ENCODE measurements around the gene DCAKD.

The DCAKD gene

DNA sequence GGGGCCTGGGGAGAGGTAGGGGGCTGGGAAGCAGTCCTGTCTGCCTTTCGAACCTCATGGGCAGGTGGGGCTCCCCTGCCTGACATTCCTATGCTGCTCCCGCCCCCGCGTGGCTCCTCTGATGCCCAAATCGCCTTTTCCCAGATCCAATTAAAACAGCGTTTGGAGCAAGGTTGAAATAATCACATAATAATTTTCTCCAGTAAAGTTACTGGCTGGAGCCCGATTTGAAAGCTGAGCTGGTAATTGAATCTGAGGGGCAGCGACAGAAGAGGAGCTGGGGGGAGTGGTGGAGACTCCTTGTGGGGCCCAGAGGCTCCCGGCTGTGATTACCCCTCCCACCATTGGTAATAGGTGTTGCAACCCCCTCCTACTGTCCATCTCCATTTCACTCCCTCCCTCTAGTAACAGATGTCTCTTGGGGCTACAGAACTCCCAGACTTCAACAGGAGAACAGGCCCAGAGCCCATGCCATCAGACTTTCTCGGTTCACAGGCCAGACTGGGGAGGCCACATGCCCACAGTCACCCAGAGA, 44.4 kb downstream of the DCAKD start:
- Mint-ChIP-seq H3K4me3 (no peak overlapping the region), H3K27me3 (peaks cover 67% of the 10 kb centered on the region), H3K36me3 (no peaks in the 10 kb centered on the region), H3K4me1 (no peaks in the 10 kb centered on the region), H3K9me3 (no peaks in the 10 kb centered on the region), H3K27ac (no peak overlapping the region)
- no peak for ATAC-seq

DNA sequence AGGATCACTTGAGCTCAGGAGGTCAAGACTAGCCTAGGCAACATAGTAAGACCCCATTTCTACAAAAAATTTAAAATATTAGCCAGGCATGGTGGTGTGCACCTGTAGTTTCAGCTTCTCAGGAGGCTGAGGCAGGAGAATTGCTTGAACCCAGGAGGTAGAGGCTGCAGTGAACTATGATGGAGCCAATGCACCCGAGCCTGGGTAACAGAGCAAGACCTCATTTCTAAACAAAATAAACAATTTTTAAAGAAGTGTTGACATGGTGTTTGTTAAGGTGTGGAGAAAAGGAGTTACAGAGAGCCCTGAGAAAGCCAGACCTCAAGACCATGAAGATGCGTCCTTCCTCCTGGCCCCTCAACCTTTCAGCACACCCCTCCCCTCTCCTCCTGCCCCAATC, 45.7 kb downstream of the DCAKD start:
- H3K4me3 Mint-ChIP-seq: no peak overlapping the region
- no peaks in the 10 kb centered on the region for H3K36me3 Mint-ChIP-seq
- no peaks in the 10 kb centered on the region for H3K9me3 Mint-ChIP-seq
- H3K27ac Mint-ChIP-seq: no peak overlapping the region
- ATAC-seq: no peak
- H3K4me1 Mint-ChIP-seq: no peaks in the 10 kb centered on the region
- peaks cover 78% of the 10 kb centered on the region for H3K27me3 Mint-ChIP-seq

DNA sequence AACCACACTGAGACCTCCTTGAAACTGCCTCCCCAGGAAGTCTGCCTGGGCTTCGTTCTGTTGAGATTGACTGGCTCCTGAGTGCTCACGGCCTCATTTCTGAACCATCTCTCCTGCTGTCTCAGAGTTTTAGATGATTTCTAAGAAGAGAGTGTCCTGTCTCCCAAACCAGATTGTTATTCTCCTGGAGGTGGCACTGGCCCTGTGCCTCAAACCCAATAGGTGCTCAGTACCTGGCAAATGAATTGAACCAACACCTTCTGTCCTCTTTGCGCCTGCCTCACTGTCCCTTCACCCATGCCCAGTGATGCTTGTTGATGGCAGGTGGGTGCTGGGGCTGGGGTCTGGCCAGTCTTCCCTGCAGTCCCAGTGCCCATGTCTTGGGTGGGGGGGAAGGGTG, 47.0 kb downstream of the DCAKD start:
- no peaks in the 10 kb centered on the region for H3K4me1 Mint-ChIP-seq
- no peak overlapping the region for H3K27ac Mint-ChIP-seq
- H3K4me3 Mint-ChIP-seq: no peak overlapping the region
- H3K9me3 Mint-ChIP-seq: peaks cover 3% of the 10 kb centered on the region
- peaks cover 70% of the 10 kb centered on the region for H3K27me3 Mint-ChIP-seq
- no peak for ATAC-seq
- no peaks in the 10 kb centered on the region for H3K36me3 Mint-ChIP-seq

DNA sequence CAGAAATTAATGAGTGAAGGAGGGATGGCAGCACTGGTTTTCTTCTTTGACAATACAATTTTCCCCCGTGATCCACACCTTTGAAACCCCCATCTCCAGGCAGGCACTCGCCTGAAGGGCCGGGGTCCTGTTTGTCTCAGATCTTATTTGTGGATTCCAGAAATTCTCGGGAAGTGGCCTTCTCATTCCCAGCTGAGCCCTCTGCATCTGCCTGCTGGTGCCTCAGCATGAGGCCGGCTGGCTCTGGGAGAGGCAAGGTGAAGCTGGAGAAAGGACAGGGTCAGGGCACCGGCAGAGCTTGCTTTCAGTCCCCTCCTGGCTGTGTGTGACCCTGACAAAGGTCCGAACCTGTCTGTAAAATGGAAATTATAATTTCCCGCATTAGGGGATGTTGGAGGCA, 47.6 kb downstream of the DCAKD start:
- Mint-ChIP-seq H3K27ac (no peak overlapping the region), H3K36me3 (no peaks in the 10 kb centered on the region), H3K9me3 (peaks cover 3% of the 10 kb centered on the region), H3K27me3 (peaks cover 65% of the 10 kb centered on the region), H3K4me3 (no peak overlapping the region), H3K4me1 (no peaks in the 10 kb centered on the region)
- ATAC-seq: no peak

DNA sequence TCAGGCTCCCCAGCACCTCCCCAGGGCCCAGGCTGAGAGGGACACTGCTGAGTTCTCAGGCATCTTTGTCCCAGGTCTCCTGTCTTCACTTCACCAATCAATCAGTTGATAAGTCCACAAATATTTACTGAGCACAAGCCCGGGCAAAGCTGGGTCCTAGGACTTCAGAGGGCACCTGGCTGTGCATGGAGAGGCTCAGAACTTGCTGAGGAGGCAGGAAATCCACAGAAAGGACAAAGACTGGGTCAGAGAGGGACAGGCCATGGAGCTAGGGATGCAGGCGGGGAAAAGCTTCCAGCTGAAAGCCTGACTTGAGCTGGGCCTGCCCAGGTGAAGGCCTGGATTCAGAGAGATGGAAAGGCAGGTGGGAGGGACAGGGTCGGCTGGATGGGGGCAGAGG, 50.1 kb downstream of the DCAKD start:
- Mint-ChIP-seq H3K36me3 (no peaks in the 10 kb centered on the region), H3K27me3 (peaks cover 71% of the 10 kb centered on the region), H3K27ac (no peak overlapping the region), H3K9me3 (peaks cover 3% of the 10 kb centered on the region), H3K4me1 (no peaks in the 10 kb centered on the region), H3K4me3 (no peak overlapping the region)
- no peak for ATAC-seq

DNA sequence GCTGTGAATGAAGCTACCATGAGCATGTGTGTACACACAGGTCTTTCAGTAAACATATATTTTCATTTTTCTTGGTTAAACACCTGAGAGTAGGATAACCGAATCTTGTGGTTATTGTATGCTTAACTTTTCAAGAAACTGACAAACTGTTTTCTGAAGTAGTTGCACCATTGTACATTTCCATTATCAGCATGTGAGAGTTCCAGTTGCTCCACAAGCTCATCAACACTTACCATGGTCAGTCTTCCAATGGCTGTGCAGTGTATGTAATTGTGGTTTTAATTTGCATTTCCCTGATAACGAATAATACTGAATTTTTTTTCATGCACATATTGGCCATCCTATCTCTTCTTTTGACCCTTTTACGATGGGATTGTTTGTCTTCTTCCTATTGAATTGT, 52.0 kb downstream of the DCAKD start:
- no peak for ATAC-seq
- H3K4me1 Mint-ChIP-seq: no peaks in the 10 kb centered on the region
- peaks cover 85% of the 10 kb centered on the region for H3K27me3 Mint-ChIP-seq
- H3K4me3 Mint-ChIP-seq: no peak overlapping the region
- peaks cover 3% of the 10 kb centered on the region for H3K9me3 Mint-ChIP-seq
- no peak overlapping the region for H3K27ac Mint-ChIP-seq
- H3K36me3 Mint-ChIP-seq: no peaks in the 10 kb centered on the region

DNA sequence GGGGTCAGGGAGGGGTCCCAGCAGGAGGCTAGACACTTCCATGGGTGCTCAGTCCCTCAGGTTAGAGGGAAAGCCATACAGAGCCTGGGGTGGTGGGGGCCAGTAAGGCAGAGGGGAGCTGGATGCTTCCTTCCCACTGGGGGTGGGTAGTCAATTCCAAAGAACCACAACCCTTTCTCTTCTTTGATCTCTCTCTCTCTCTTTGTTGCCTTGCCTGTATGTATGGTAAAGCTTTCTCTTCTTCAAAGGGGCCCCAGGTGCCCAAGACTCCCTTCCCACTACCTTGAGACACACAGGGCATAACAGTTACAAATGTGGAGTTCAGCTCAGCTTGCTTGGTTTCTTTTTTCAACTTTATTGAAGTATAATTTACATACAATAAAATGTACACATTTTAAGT, 52.8 kb downstream of the DCAKD start:
- H3K27me3 Mint-ChIP-seq: peaks cover 85% of the 10 kb centered on the region
- no peak for ATAC-seq
- H3K36me3 Mint-ChIP-seq: no peaks in the 10 kb centered on the region
- H3K4me1 Mint-ChIP-seq: no peaks in the 10 kb centered on the region
- H3K9me3 Mint-ChIP-seq: peaks cover 3% of the 10 kb centered on the region
- no peak overlapping the region for H3K4me3 Mint-ChIP-seq
- no peak overlapping the region for H3K27ac Mint-ChIP-seq

DNA sequence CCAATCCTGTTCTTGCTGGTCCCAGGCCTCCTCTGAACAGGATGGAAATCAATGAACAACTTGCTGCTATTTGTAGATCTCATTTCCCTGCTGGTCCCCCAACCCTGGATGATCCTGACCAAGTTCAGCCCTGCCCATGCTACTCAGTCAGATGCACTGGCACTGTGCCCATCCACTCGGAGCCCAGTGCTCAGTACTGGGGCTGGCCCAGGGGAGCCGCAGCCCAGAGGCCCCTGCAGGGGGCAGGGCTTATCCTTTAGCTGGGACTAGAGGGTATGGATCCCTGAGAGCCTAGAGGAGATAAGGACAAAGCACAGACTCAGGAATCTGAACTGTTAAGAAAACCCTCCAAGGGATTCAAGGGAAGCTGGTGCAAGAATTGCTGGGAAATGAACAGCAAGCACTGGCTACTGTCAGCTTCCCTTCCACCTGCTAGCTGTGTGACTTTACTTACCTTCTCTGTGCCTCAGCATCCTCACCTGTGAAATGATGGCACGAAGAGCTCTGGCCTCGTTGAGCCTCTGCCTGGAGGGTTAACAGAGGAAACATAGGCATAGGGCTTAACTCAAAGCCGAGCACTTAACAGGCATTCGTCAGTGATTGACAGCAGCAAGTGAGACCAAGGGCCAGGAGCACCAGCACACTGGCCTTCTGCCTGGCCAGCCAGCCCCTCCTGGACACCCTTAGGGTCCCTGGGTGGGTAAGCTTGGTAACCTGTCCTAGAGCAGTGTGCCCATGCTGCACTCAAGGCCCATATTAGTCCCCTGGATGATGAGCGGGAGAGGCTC, 53.5 kb downstream of the DCAKD start:
- Mint-ChIP-seq H3K27ac (no peak overlapping the region), H3K9me3 (peaks cover 3% of the 10 kb centered on the region), H3K4me3 (no peak overlapping the region), H3K36me3 (no peaks in the 10 kb centered on the region), H3K4me1 (no peaks in the 10 kb centered on the region), H3K27me3 (peaks cover 85% of the 10 kb centered on the region)
- no peak for ATAC-seq

DNA sequence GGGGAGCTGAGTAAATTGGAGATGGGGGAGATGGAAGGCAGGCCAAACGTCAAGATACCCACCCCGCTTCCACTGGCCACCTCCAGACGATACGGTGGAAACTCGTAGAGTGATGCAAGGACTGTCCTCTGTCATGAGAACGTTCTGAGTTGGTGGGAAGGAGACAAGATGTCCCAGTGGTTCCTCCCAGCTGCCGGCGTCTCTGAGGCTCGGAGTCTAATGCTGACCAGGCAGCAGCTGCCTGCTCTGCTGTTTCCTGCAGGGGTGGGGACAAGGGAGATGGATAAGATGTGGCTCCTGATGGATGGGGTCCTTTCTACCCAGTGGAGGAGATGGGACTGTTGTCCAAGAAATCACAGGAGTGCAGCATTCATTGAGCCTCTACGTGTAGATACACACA, 55.1 kb downstream of the DCAKD start:
- no peak overlapping the region for H3K4me3 Mint-ChIP-seq
- H3K4me1 Mint-ChIP-seq: no peaks in the 10 kb centered on the region
- H3K27me3 Mint-ChIP-seq: peaks cover 87% of the 10 kb centered on the region
- H3K36me3 Mint-ChIP-seq: no peaks in the 10 kb centered on the region
- H3K27ac Mint-ChIP-seq: no peak overlapping the region
- peaks cover 3% of the 10 kb centered on the region for H3K9me3 Mint-ChIP-seq
- no peak for ATAC-seq

DNA sequence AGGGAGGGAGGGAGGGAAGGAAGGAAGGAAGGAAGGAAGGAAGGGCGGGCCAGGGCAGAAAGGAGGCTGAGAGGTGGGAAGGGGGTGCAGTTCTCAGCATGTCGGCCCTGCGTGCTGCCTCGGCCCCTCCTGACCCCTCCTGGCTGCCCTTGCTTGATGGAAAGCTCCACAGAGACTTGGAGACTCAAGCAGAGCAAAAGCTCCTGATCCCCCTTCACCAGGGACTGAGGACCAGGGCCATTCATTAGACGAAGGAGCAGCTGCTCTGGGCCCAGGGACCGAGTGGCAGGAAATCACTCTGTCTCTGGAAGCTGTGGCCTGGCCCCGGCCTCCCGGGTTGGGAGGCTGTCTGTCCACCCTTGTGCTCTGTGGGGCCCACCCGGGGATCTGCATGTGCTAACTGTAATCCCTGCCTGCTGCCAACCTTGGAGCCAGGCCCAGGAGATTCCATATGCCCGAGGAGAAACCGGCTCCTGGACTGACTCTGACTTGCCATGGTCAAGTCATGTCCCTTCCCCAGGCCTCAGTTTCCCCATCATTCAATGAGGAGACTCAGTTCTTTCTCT, 55.9 kb downstream of the DCAKD start:
- Mint-ChIP-seq H3K4me1 (peaks cover 1% of the 10 kb centered on the region), H3K36me3 (no peaks in the 10 kb centered on the region), H3K9me3 (peaks cover 3% of the 10 kb centered on the region), H3K27me3 (peaks cover 87% of the 10 kb centered on the region), H3K4me3 (no peak overlapping the region), H3K27ac (no peak overlapping the region)
- no peak for ATAC-seq

DNA sequence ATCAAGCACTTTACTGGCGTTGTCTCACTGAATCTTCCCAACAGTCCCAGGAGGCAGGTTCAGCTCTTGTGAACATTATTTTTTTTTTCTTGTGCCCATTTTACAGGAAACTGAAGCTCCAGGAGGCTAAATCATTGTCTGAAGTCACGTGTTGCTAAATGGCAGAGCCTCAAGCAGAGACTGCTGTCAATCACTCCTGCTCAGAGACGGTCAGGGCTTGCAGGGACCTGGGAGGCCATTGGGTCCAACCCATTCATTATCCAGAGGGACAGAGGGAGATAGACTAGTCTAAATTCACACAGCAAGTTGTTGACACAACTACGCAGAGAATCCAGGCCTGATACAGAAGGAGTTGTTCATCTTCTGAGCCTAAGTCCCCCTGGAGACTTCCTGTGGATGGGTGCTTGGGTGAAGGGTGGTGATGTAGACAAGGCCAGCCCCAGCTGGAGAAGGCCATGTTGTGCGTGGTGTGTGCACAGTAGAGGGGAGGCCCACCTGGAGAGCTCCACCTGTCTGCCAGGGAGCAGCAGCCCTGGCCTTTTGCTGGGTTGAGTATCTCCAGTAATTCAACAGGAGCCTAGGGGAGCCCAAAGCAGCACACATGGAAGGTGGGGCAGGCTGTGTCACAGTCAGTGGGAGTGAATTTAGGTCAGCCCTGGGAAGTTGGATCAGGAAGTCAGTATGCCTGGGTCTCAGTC, 59.0 kb downstream of the DCAKD start:
- peaks cover 29% of the 10 kb centered on the region for H3K4me1 Mint-ChIP-seq
- no peak overlapping the region for H3K27ac Mint-ChIP-seq
- H3K27me3 Mint-ChIP-seq: peaks cover 100% of the 10 kb centered on the region
- no peaks in the 10 kb centered on the region for H3K36me3 Mint-ChIP-seq
- no peak overlapping the region for H3K4me3 Mint-ChIP-seq
- no peaks in the 10 kb centered on the region for H3K9me3 Mint-ChIP-seq
- ATAC-seq: no peak

DNA sequence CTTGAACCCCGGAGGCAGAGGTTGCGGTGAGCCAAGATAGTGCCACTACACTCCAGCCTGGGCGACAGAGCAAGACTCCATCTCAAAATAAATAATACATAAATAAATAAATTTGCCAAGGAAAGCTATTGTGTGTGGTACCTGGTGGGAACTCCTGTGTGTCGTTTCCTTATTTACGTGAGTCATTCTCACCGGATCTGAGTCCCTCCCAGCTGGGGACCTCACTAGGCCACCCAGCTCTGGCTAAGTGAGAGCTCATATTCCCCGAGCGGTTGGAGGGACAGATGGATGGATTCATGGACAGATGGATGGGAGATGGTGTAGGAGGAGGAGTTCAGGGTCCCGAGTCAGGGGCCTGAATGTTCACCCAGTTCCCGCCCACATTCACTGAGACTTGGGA, 60.4 kb downstream of the DCAKD start:
- Mint-ChIP-seq H3K36me3 (no peaks in the 10 kb centered on the region), H3K4me3 (no peak overlapping the region), H3K27ac (no peak overlapping the region), H3K4me1 (peaks cover 34% of the 10 kb centered on the region), H3K27me3 (peaks cover 93% of the 10 kb centered on the region), H3K9me3 (no peaks in the 10 kb centered on the region)
- no peak for ATAC-seq

DNA sequence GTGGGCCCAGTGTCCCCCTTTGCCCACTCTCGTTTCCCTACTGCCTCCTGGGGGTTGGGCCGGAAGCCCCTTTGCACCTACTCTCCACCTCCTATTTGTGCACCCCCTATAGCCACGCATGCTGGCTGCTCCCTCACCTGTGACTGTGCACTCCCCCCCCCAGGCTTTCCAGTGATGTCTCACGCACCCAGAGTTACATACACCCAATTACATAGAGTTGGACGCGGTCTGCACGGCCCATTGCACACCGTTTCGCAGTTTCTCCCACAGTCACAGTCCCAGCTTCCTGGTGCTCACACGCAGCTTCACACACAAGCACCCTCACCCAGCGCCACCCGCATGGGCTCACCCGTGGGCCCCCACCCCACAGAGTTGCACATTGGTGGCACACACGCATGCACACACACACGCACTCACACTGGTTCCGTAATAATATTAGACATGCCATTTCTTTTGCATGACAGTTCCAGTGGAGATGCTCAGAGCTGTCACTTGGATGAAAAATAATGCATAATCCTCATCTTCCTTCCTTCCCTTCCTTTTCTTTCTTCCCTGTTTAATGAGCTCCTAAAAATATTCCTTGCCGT, 61.8 kb downstream of the DCAKD start:
- Mint-ChIP-seq H3K27ac (no peak overlapping the region), H3K9me3 (peaks cover 3% of the 10 kb centered on the region), H3K36me3 (no peaks in the 10 kb centered on the region), H3K4me3 (no peak overlapping the region), H3K27me3 (peaks cover 79% of the 10 kb centered on the region), H3K4me1 (peaks cover 34% of the 10 kb centered on the region)
- ATAC-seq: peak; percentile 52

DNA sequence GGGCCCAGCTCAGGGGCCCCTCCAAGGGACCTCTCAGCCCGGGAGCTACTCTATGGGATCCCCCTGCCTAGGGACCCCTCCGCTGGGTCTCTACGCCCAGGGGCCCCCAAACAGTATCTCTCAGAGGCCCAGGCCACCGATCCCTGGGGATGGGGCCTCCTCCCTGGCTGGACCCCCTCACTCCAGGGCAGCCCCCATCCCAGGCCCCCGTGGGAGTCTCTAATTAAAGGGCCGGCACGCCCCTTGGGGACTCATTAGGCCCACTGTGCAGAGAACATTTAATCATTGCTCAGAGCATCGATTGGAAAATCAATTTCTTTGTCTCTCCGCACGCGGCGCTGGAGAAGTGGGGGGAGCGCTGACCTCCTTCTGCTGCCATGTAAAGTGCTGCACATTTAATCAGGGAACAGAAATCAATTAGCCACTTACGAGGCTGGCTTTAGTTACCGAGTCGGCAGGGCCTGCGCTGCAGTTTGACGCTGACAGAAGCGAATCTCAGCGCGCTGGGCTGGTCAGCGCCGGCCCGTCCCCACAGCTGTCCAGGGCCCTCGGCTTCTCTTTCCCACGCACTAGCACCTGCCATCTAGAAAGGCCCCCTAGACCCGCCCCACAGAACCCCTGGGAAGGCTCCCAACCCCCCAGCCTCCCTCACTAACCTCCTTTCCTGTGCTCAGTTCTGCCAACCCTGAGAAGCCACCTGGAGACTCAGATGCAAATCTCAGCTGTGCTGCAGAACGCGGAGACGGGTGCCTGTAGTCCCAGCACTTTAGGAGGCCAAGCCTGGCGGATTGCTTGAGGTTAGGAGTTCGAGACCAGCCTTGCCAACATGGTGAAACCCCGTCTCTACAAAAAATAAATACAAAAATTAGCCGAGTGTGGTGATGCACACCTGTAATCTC, 63.1 kb downstream of the DCAKD start:
- peaks cover 3% of the 10 kb centered on the region for H3K9me3 Mint-ChIP-seq
- no peak overlapping the region for H3K27ac Mint-ChIP-seq
- H3K4me1 Mint-ChIP-seq: peaks cover 34% of the 10 kb centered on the region
- H3K36me3 Mint-ChIP-seq: no peaks in the 10 kb centered on the region
- peaks cover 66% of the 10 kb centered on the region for H3K27me3 Mint-ChIP-seq
- no peak overlapping the region for H3K4me3 Mint-ChIP-seq
- ATAC-seq: no peak

DNA sequence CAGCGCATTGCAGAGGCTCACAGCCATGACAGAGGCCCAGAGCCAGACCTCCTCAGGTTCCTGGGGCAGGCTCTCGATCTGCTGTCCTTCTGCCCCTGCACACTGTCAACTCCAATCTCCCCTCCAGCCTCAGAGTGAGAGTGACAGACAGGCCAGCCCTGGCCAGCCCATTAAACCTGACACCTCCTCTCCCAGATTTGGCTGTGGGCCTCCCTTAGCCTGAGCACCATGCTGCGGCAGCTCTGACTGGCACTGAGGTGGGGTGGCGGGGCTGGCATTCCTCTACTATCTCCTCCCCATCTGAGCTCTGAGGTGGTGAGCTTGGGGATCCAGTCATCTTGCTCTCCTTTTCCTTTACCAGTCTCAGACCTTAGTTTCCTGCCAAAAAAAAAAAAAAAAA, 67.9 kb downstream of the DCAKD start:
- no peaks in the 10 kb centered on the region for H3K36me3 Mint-ChIP-seq
- H3K4me1 Mint-ChIP-seq: peaks cover 17% of the 10 kb centered on the region
- H3K9me3 Mint-ChIP-seq: peaks cover 3% of the 10 kb centered on the region
- H3K27ac Mint-ChIP-seq: no peak overlapping the region
- no peak overlapping the region for H3K4me3 Mint-ChIP-seq
- H3K27me3 Mint-ChIP-seq: peaks cover 54% of the 10 kb centered on the region
- ATAC-seq: no peak
